Measurements from ENCODE around the gene TCF12. TPM values are rescaled to one million over a fixed set of nuclear protein-coding genes. Genes with fewer than 3 reads are reported as not detected.
"Not testable (repeated sequence)": the region's sequence is repeated elsewhere in the genome, so short reads cannot be mapped to it uniquely, and the experiment has no call there.

Gene TCF12
- total RNA-seq, 2 experiments from 2014 or later = 63.4 to 70.7 TPM

GRCh38 chr15:56950979-56951378 is 32.5 kb downstream of the TCF12 start:
- no peak overlapping the region for H3K4me3 Mint-ChIP-seq
- no peaks in the 10 kb centered on the region for H3K4me1 Mint-ChIP-seq (ENCODE audit: low read depth)
- POLR2A ChIA-PET = no interaction called here
- peaks cover 12% of the 10 kb centered on the region for H3K9me3 Mint-ChIP-seq (ENCODE audit: insufficient read depth)
- CTCF ChIA-PET = no interaction called here
- no peak for DNase-seq
- H3K27ac Mint-ChIP-seq = no peak overlapping the region
- peaks cover 32% of the 10 kb centered on the region for H3K36me3 Mint-ChIP-seq (ENCODE audit: low read depth)
- no peaks in the 10 kb centered on the region for H3K27me3 Mint-ChIP-seq (ENCODE audit: low read depth)
- no peak for ATAC-seq

GRCh38 chr15:56953790-56954189 is 35.3 kb downstream of the TCF12 start:
- DNase-seq (no peak), ATAC-seq (no peak)
- CTCF ChIA-PET = no interaction called here
- H3K27me3 Mint-ChIP-seq (ENCODE audit: low read depth) = no peaks in the 10 kb centered on the region
- peaks cover 15% of the 10 kb centered on the region for H3K9me3 Mint-ChIP-seq (ENCODE audit: insufficient read depth)
- peaks cover 24% of the 10 kb centered on the region for H3K36me3 Mint-ChIP-seq (ENCODE audit: low read depth)
- POLR2A ChIA-PET = no interaction called here
- no peak overlapping the region for H3K4me3 Mint-ChIP-seq
- peaks cover 6% of the 10 kb centered on the region for H3K4me1 Mint-ChIP-seq (ENCODE audit: low read depth)
- H3K27ac Mint-ChIP-seq = no peak overlapping the region

- ATAC-seq; H3K27ac Mint-ChIP-seq; CTCF ChIA-PET; DNase-seq; H3K4me3 Mint-ChIP-seq; POLR2A ChIA-PET; H3K27me3 Mint-ChIP-seq (ENCODE audit: low read depth): not testable (repeated sequence)
- Mint-ChIP-seq H3K9me3 (ENCODE audit: insufficient read depth) (peaks cover 15% of the 10 kb centered on the region), H3K36me3 (ENCODE audit: low read depth) (peaks cover 24% of the 10 kb centered on the region), H3K4me1 (ENCODE audit: low read depth) (peaks cover 12% of the 10 kb centered on the region)
These were observed 36.6 kb downstream of the TCF12 start for GRCh38 chr15:56955011-56955410.

- H3K36me3 Mint-ChIP-seq (ENCODE audit: low read depth) = peaks cover 20% of the 10 kb centered on the region
- DNase-seq (no peak), ATAC-seq (no peak)
- CTCF ChIA-PET = no interaction called here
- H3K4me1 Mint-ChIP-seq (ENCODE audit: low read depth) = peaks cover 12% of the 10 kb centered on the region
- POLR2A ChIA-PET = no interaction called here
- H3K4me3 Mint-ChIP-seq = no peak overlapping the region
- H3K27ac Mint-ChIP-seq = no peak overlapping the region
- no peaks in the 10 kb centered on the region for H3K27me3 Mint-ChIP-seq (ENCODE audit: low read depth)
- H3K9me3 Mint-ChIP-seq (ENCODE audit: insufficient read depth) = peaks cover 15% of the 10 kb centered on the region
These were observed 38.1 kb downstream of the TCF12 start for GRCh38 chr15:56956538-56956937.

- no peaks in the 10 kb centered on the region for H3K27me3 Mint-ChIP-seq (ENCODE audit: low read depth)
- no peak for DNase-seq
- H3K4me3 Mint-ChIP-seq = no peak overlapping the region
- CTCF ChIA-PET = interaction anchor here (0.7 kb wide), 1 partner anchor 1511 kb away, joined by 3 read pairs; no protein-coding TSS in a partner anchor
- H3K36me3 Mint-ChIP-seq (ENCODE audit: low read depth) = peaks cover 21% of the 10 kb centered on the region
- no peak for ATAC-seq
- H3K4me1 Mint-ChIP-seq (ENCODE audit: low read depth) = peaks cover 15% of the 10 kb centered on the region
- H3K9me3 Mint-ChIP-seq (ENCODE audit: insufficient read depth) = peaks cover 15% of the 10 kb centered on the region
- POLR2A ChIA-PET = no interaction called here
- no peak overlapping the region for H3K27ac Mint-ChIP-seq
These were observed 39.5 kb downstream of the TCF12 start for GRCh38 chr15:56957812-56958406.

GRCh38 chr15:56959318-56959648 is 40.8 kb downstream of the TCF12 start:
- H3K27me3 Mint-ChIP-seq (ENCODE audit: low read depth) = no peaks in the 10 kb centered on the region
- CTCF ChIA-PET = interaction anchor here (0.9 to 1.1 kb wide), 2 partner anchors 37 to 40 kb away, joined by 3 read pairs; no protein-coding TSS in a partner anchor
- peaks cover 14% of the 10 kb centered on the region for H3K9me3 Mint-ChIP-seq (ENCODE audit: insufficient read depth)
- H3K4me3 Mint-ChIP-seq = no peak overlapping the region
- DNase-seq (no peak), ATAC-seq (no peak)
- no peak overlapping the region for H3K27ac Mint-ChIP-seq
- POLR2A ChIA-PET = interaction anchor here (1.7 kb wide), 1 partner anchor 41 kb away, joined by 5 read pairs; the partner anchor contains the start of gene TCF12
- H3K36me3 Mint-ChIP-seq (ENCODE audit: low read depth) = peaks cover 17% of the 10 kb centered on the region
- H3K4me1 Mint-ChIP-seq (ENCODE audit: low read depth) = peaks cover 29% of the 10 kb centered on the region

- ChIA-PET CTCF (interaction anchor here (0.9 to 1.1 kb wide), 2 partner anchors 38 to 41 kb away, joined by 3 read pairs; no protein-coding TSS in a partner anchor), POLR2A (interaction anchor here (1.7 kb wide), 1 partner anchor 42 kb away, joined by 5 read pairs; the partner anchor contains the start of gene TCF12)
- Mint-ChIP-seq H3K36me3 (ENCODE audit: low read depth) (peaks cover 12% of the 10 kb centered on the region), H3K9me3 (ENCODE audit: insufficient read depth) (peaks cover 8% of the 10 kb centered on the region), H3K4me3 (no peak overlapping the region), H3K27ac (no peak overlapping the region), H3K4me1 (ENCODE audit: low read depth) (peaks cover 31% of the 10 kb centered on the region), H3K27me3 (ENCODE audit: low read depth) (no peaks in the 10 kb centered on the region)
- no peak for ATAC-seq
- DNase-seq = no peak
These were observed 41.7 kb downstream of the TCF12 start for GRCh38 chr15:56960116-56960515.

GRCh38 chr15:56963126-56963525 is 44.7 kb downstream of the TCF12 start:
- Mint-ChIP-seq H3K27me3 (ENCODE audit: low read depth) (no peaks in the 10 kb centered on the region), H3K27ac (no peak overlapping the region), H3K36me3 (ENCODE audit: low read depth) (peaks cover 5% of the 10 kb centered on the region), H3K9me3 (ENCODE audit: insufficient read depth) (no peaks in the 10 kb centered on the region), H3K4me1 (ENCODE audit: low read depth) (peaks cover 29% of the 10 kb centered on the region), H3K4me3 (no peak overlapping the region)
- ChIA-PET CTCF (interaction anchor here (0.6 to 0.7 kb wide), 2 partner anchors 184 to 426 kb away, joined by 3 read pairs; no protein-coding TSS in a partner anchor), POLR2A (no interaction called here)
- ATAC-seq (no peak), DNase-seq (no peak)

GRCh38 chr15:56963710-56964109 is 45.3 kb downstream of the TCF12 start:
- Mint-ChIP-seq H3K27me3 (ENCODE audit: low read depth) (no peaks in the 10 kb centered on the region), H3K27ac (no peak overlapping the region)

GRCh38 chr15:56964182-56964581 is 45.7 kb downstream of the TCF12 start:
- Mint-ChIP-seq H3K36me3 (ENCODE audit: low read depth) (peaks cover 4% of the 10 kb centered on the region), H3K27me3 (ENCODE audit: low read depth) (no peaks in the 10 kb centered on the region), H3K4me1 (ENCODE audit: low read depth) (peaks cover 29% of the 10 kb centered on the region), H3K27ac (no peak overlapping the region), H3K9me3 (ENCODE audit: insufficient read depth) (no peaks in the 10 kb centered on the region), H3K4me3 (no peak overlapping the region)
- no peak for DNase-seq
- ChIA-PET CTCF (no interaction called here), POLR2A (no interaction called here)
- no peak for ATAC-seq

More at GRCh38 chr15:56963710-56964109, 45.3 kb downstream of the TCF12 start:
- Mint-ChIP-seq H3K4me1 (ENCODE audit: low read depth) (peaks cover 28% of the 10 kb centered on the region), H3K9me3 (ENCODE audit: insufficient read depth) (no peaks in the 10 kb centered on the region), H3K36me3 (ENCODE audit: low read depth) (peaks cover 4% of the 10 kb centered on the region), H3K4me3 (no peak overlapping the region)
- ChIA-PET POLR2A (no interaction called here), CTCF (interaction anchor here (0.7 kb wide), 1 partner anchor 427 kb away, joined by 3 read pairs; no protein-coding TSS in a partner anchor)
- DNase-seq (no peak), ATAC-seq (no peak)

- CTCF ChIA-PET = no interaction called here
These were observed 47.0 kb downstream of the TCF12 start for GRCh38 chr15:56965231-56966013.

GRCh38 chr15:56967336-56967735 is 48.9 kb downstream of the TCF12 start:
- no peaks in the 10 kb centered on the region for H3K9me3 Mint-ChIP-seq (ENCODE audit: insufficient read depth)
- H3K27ac Mint-ChIP-seq = no peak overlapping the region
- H3K36me3 Mint-ChIP-seq (ENCODE audit: low read depth) = peaks cover 6% of the 10 kb centered on the region
- no peaks in the 10 kb centered on the region for H3K27me3 Mint-ChIP-seq (ENCODE audit: low read depth)
- DNase-seq (no peak), ATAC-seq (no peak)
- ChIA-PET CTCF (no interaction called here), POLR2A (no interaction called here)
- H3K4me3 Mint-ChIP-seq = no peak overlapping the region
- H3K4me1 Mint-ChIP-seq (ENCODE audit: low read depth) = peaks cover 25% of the 10 kb centered on the region

More at GRCh38 chr15:56965231-56966013, 47.0 kb downstream of the TCF12 start:
- Mint-ChIP-seq H3K4me3 (no peak overlapping the region), H3K27ac (no peak overlapping the region), H3K36me3 (ENCODE audit: low read depth) (peaks cover 7% of the 10 kb centered on the region), H3K4me1 (ENCODE audit: low read depth) (peaks cover 28% of the 10 kb centered on the region), H3K27me3 (ENCODE audit: low read depth) (no peaks in the 10 kb centered on the region), H3K9me3 (ENCODE audit: insufficient read depth) (no peaks in the 10 kb centered on the region)
- POLR2A ChIA-PET = no interaction called here
- ATAC-seq (no peak), DNase-seq (no peak)

Data from activated CD8-positive, alpha-beta T cell treated with anti-CD3 and anti-CD28 coated beads, Interleukin-2, amount 10 ng/mL, durations not matched to agents 7 days and 5 days (primary cell).